Activated naive CD4-positive, alpha-beta T cell (primary cell): Measurements from ENCODE around the gene HTR7.
A peak's percentile ranks its signal among the peaks of the same experiment; 100 is the strongest.
"Not testable (repeated sequence)": the region's sequence is repeated elsewhere in the genome, so short reads cannot be mapped to it uniquely, and the experiment has no call there.

ENCODE experiments used
- DNase-seq, 4 experiments: peaks; one replicate each; lab custom pipeline; 2025; lab: John Stamatoyannopoulos, UW

The HTR7 gene

GRCh38 chr10:90858461-90858968 lies 676 bp upstream of the HTR7 start:
- DNase-seq, result no peak

GRCh38 chr10:90856964-90857634 lies 740 bp downstream of the HTR7 start:
- peak in 1 of 4 experiments; percentile 2 for DNase-seq

- DNase-seq, result no peak
Observed at GRCh38 chr10:90856261-90856660, 1.6 kb downstream of the HTR7 start.

- no peak for DNase-seq
Observed at GRCh38 chr10:90855126-90855525, 2.7 kb downstream of the HTR7 start.

- DNase-seq, result no peak
Observed at GRCh38 chr10:90849956-90850749, 7.7 kb downstream of the HTR7 start.

GRCh38 chr10:90847436-90847835 lies 10.4 kb downstream of the HTR7 start:
- no peak for DNase-seq

- no peak for DNase-seq
Observed at GRCh38 chr10:90846746-90847145, 11.1 kb downstream of the HTR7 start.

GRCh38 chr10:90845726-90846125 lies 12.1 kb downstream of the HTR7 start:
- DNase-seq, result no peak

- DNase-seq, result no peak
Observed at GRCh38 chr10:90842725-90843124, 15.1 kb downstream of the HTR7 start.

GRCh38 chr10:90837486-90837885 lies 20.4 kb downstream of the HTR7 start:
- DNase-seq, result no peak

- DNase-seq, result no peak
Observed at GRCh38 chr10:90834326-90834725, 23.5 kb downstream of the HTR7 start.

- DNase-seq, result no peak
Observed at GRCh38 chr10:90832111-90832510, 25.7 kb downstream of the HTR7 start.

- no peak for DNase-seq
Observed at GRCh38 chr10:90822508-90822907, 35.3 kb downstream of the HTR7 start.

GRCh38 chr10:90821864-90822263 lies 36.0 kb downstream of the HTR7 start:
- not testable (repeated sequence) for DNase-seq

GRCh38 chr10:90819911-90820310 lies 37.9 kb downstream of the HTR7 start:
- DNase-seq, result no peak

GRCh38 chr10:90818736-90819135 lies 39.1 kb downstream of the HTR7 start:
- DNase-seq, result no peak

GRCh38 chr10:90817128-90817889 lies 40.5 kb downstream of the HTR7 start:
- DNase-seq, result no peak

- DNase-seq, result no peak
Observed at GRCh38 chr10:90816466-90816865, 41.4 kb downstream of the HTR7 start.

GRCh38 chr10:90813594-90814365 lies 44.1 kb downstream of the HTR7 start:
- no peak for DNase-seq

- not testable (repeated sequence) for DNase-seq
Observed at GRCh38 chr10:90807106-90807505, 50.7 kb downstream of the HTR7 start.

GRCh38 chr10:90806677-90807076 lies 51.2 kb downstream of the HTR7 start:
- DNase-seq, result no peak

GRCh38 chr10:90805206-90805605 lies 52.6 kb downstream of the HTR7 start:
- DNase-seq, result no peak
